ENCODE data around the gene ABTB2. TPM values are rescaled to one million over a fixed set of nuclear protein-coding genes. Genes with fewer than 3 reads are reported as not detected.
A peak's percentile ranks its signal among the peaks of the same experiment; 100 is the strongest.

The ABTB2 gene
- total RNA-seq, 4 donors from 2014 or later, result 5.4 to 15.6 (median 12.8) TPM

DNA sequence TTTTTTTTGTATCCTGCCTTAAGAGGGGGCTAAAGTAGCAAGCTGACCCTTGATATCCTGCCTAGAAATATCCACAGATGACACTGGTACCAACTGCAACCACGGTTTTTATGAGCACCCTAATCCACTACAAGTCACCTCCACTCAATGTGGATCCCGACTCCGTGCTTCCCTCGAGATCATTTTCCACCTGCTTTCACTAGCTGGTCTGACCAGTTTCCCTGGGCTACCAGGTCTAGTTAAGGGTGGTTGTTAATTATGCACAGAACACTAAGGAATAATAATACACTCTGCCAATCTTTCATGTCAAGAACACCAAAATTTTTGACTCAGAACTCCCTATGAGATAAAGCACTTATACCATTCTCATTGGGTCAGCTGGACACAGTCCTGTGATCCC lies 82.3 kb downstream of the ABTB2 start:
- Histone ChIP-seq H3K4me1 (peaks cover 21% of the 10 kb centered on the region), H3K4me3 (no peak overlapping the region), H3K36me3 (no peaks in the 10 kb centered on the region), H3K27me3 (no peaks in the 10 kb centered on the region), H3K9me3 (no peaks in the 10 kb centered on the region), H3K27ac (peak overlapping the region; percentile 88)
- no peak for TF ChIP-seq EP300 (IDR thresholded peaks at IDR 0.05)
- no peak for TF ChIP-seq POLR2A (IDR thresholded peaks at IDR 0.05)
- no peak for TF ChIP-seq POLR2AphosphoS5 (IDR thresholded peaks at IDR 0.05)
- TF ChIP-seq, protein P1, sequence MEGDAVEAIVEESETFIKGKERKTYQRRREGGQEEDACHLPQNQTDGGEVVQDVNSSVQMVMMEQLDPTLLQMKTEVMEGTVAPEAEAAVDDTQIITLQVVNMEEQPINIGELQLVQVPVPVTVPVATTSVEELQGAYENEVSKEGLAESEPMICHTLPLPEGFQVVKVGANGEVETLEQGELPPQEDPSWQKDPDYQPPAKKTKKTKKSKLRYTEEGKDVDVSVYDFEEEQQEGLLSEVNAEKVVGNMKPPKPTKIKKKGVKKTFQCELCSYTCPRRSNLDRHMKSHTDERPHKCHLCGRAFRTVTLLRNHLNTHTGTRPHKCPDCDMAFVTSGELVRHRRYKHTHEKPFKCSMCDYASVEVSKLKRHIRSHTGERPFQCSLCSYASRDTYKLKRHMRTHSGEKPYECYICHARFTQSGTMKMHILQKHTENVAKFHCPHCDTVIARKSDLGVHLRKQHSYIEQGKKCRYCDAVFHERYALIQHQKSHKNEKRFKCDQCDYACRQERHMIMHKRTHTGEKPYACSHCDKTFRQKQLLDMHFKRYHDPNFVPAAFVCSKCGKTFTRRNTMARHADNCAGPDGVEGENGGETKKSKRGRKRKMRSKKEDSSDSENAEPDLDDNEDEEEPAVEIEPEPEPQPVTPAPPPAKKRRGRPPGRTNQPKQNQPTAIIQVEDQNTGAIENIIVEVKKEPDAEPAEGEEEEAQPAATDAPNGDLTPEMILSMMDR (IDR thresholded peaks at IDR 0.05), result no peak
- DNase-seq (ENCODE audit: low spot score in 2 of 2), result no peak
- WGBS, result 49% methylated on average over 4 of the region's 4 CpGs

GRCh38 chr11:34274712-34275398 lies 83.0 kb downstream of the ABTB2 start:
- peaks cover 21% of the 10 kb centered on the region for H3K4me1 ChIP-seq
- no peak overlapping the region for H3K4me3 ChIP-seq
- H3K27me3 ChIP-seq, result no peaks in the 10 kb centered on the region
- DNase-seq (ENCODE audit: low spot score in 2 of 2), result peak; percentile 95
- H3K36me3 ChIP-seq, result no peaks in the 10 kb centered on the region
- peak overlapping the region; percentile 88 for H3K27ac ChIP-seq
- 28% methylated on average over 10 of the region's 11 CpGs for whole genome bisulfite sequencing
- TF ChIP-seq POLR2AphosphoS5 (IDR thresholded peaks at IDR 0.05), result peak in 2 of 3 donors; percentile 83 to 85
- TF ChIP-seq, protein P1 (IDR thresholded peaks at IDR 0.05), result no peak
- no peaks in the 10 kb centered on the region for H3K9me3 ChIP-seq

DNA sequence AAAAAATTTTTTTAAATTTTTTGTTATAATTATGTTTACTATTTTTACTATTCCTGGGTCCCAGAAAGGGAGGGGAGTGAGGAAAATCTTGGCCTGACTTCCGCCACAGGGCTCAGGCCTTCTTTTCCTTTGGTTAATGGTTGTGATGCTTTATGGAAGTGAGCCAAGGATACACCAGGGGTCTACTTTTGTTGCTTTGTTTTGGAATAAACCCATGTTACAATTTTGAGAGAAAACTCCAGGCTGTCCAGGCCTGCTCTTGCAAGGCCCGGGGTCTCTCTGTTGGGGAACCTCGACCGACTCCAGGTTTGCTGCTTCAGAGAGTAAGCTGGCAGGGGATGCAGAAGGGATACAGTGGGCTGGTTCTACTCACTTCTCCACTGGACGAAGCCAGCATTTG lies 84.7 kb downstream of the ABTB2 start:
- H3K36me3 ChIP-seq, result no peaks in the 10 kb centered on the region
- no peak overlapping the region for H3K27ac ChIP-seq
- no peaks in the 10 kb centered on the region for H3K9me3 ChIP-seq
- H3K4me3 ChIP-seq, result no peak overlapping the region
- H3K27me3 ChIP-seq, result no peaks in the 10 kb centered on the region
- no peak for TF ChIP-seq POLR2AphosphoS5 (IDR thresholded peaks at IDR 0.05)
- no peak for TF ChIP-seq POLR2A (IDR thresholded peaks at IDR 0.05)
- TF ChIP-seq, protein P1 (IDR thresholded peaks at IDR 0.05), result no peak
- no peak for TF ChIP-seq EP300 (IDR thresholded peaks at IDR 0.05)
- WGBS, result 100% methylated on average over 2 of the region's 5 CpGs
- DNase-seq (ENCODE audit: low spot score in 2 of 2), result no peak
- peaks cover 21% of the 10 kb centered on the region for H3K4me1 ChIP-seq

- Histone ChIP-seq H3K27me3 (no peaks in the 10 kb centered on the region), H3K4me3 (no peak overlapping the region), H3K36me3 (no peaks in the 10 kb centered on the region), H3K4me1 (peaks cover 28% of the 10 kb centered on the region), H3K27ac (no peak overlapping the region), H3K9me3 (no peaks in the 10 kb centered on the region)
- no peak for TF ChIP-seq EP300 (IDR thresholded peaks at IDR 0.05)
- no peak for TF ChIP-seq POLR2A (IDR thresholded peaks at IDR 0.05)
- no peak for TF ChIP-seq POLR2AphosphoS5 (IDR thresholded peaks at IDR 0.05)
- TF ChIP-seq, protein P1 (IDR thresholded peaks at IDR 0.05), result no peak
- no peak for DNase-seq (ENCODE audit: low spot score in 2 of 2)
These were observed 86.1 kb downstream of the ABTB2 start for GRCh38 chr11:34271727-34272126.

- H3K9me3 ChIP-seq, result no peaks in the 10 kb centered on the region
- WGBS, result 79% methylated on average over 5 of the region's 5 CpGs
- peaks cover 30% of the 10 kb centered on the region for H3K4me1 ChIP-seq
- TF ChIP-seq, protein P1 (IDR thresholded peaks at IDR 0.05), result no peak
- TF ChIP-seq POLR2A (IDR thresholded peaks at IDR 0.05) (no peak), EP300 (IDR thresholded peaks at IDR 0.05) (no peak), POLR2AphosphoS5 (IDR thresholded peaks at IDR 0.05) (no peak)
- H3K4me3 ChIP-seq, result no peak overlapping the region
- no peak for DNase-seq (ENCODE audit: low spot score in 2 of 2)
- H3K27ac ChIP-seq, result no peak overlapping the region
- H3K27me3 ChIP-seq, result no peaks in the 10 kb centered on the region
- H3K36me3 ChIP-seq, result no peaks in the 10 kb centered on the region
These were observed 87.1 kb downstream of the ABTB2 start for GRCh38 chr11:34270711-34271110.
